GM12872 (cell line): ENCODE data around the gene HDAC4.

ENCODE experiments used
- TF ChIP-seq, protein P1 (sequence below): IDR thresholded peaks from 3 replicates; pipeline ENCODE4 v1.5.1; 2011; ENCODE audit warnings: low read depth, mild to moderate bottlenecking, low read length, moderate library complexity; ENCODE audit not compliant: insufficient read depth

Gene HDAC4

GRCh38 chr2:239345251-239345650 is 55.6 kb downstream of the HDAC4 start:
- TF ChIP-seq, protein P1, sequence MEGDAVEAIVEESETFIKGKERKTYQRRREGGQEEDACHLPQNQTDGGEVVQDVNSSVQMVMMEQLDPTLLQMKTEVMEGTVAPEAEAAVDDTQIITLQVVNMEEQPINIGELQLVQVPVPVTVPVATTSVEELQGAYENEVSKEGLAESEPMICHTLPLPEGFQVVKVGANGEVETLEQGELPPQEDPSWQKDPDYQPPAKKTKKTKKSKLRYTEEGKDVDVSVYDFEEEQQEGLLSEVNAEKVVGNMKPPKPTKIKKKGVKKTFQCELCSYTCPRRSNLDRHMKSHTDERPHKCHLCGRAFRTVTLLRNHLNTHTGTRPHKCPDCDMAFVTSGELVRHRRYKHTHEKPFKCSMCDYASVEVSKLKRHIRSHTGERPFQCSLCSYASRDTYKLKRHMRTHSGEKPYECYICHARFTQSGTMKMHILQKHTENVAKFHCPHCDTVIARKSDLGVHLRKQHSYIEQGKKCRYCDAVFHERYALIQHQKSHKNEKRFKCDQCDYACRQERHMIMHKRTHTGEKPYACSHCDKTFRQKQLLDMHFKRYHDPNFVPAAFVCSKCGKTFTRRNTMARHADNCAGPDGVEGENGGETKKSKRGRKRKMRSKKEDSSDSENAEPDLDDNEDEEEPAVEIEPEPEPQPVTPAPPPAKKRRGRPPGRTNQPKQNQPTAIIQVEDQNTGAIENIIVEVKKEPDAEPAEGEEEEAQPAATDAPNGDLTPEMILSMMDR, result no peak

- TF ChIP-seq, protein P1, result no peak
These were observed 56.0 kb downstream of the HDAC4 start for GRCh38 chr2:239344857-239345216.

GRCh38 chr2:239343946-239344856 is 56.6 kb downstream of the HDAC4 start:
- TF ChIP-seq, protein P1, result no peak

GRCh38 chr2:239343460-239343859 is 57.4 kb downstream of the HDAC4 start:
- TF ChIP-seq, protein P1, result no peak

GRCh38 chr2:239341840-239342239 is 59.0 kb downstream of the HDAC4 start:
- TF ChIP-seq, protein P1, result no peak

GRCh38 chr2:239341146-239341732 is 59.6 kb downstream of the HDAC4 start:
- TF ChIP-seq, protein P1, result no peak

DNA sequence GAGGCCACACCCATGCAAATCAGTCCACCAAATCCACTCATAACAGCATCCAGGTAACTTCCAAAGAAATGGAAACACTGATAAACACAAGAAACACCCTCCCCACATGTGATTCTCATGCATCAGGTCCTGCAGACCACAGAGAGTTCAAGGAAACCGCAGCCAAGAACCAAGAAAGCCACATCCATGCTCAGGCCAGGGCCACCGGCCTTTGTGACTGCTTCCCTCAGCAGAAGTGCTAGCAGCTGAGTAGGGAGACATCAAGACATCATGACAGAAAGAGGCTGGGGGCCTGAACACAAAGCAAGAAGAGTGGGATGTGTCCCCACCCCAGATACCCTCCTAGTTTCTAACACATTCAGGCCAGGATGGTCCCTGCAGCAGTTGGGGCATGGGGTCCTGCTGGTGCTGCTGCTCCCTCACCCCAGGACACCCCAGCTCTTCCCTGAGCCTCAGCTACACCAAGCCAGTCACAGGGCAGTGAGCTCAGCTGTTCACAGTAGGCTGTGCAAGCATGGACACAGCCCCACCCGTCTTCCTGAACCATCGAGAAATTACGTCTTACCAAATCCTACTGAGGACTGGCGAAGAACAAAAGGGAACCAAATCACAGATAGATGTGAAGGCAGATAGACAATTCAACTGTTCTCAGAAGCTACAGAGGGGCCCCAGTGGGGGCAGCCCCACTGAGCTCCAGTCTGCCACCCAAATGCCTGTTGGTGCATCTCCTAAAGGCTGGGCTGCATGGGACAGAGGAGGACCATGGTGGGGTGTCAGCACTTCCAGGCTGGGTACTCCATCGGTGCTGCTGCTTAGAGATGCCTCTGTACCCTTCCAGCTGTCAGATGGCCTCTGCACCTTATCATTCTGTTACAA is 60.9 kb downstream of the HDAC4 start:
- TF ChIP-seq, protein P1, result no peak
